HG03457 (cell line): ENCODE measurements around the gene CYTH1.
"Not testable (repeated sequence)": the region's sequence is repeated elsewhere in the genome, so short reads cannot be mapped to it uniquely, and the experiment has no call there.

Experiments used
- ATAC-seq: cut with Tn5 transposase; IDR thresholded peaks from one replicate; pipeline ENCODE4 v1.9.1; 2021; ENCODE audit warnings: moderate number of reproducible peaks; ENCODE audit not compliant: unreplicated experiment

CYTH1 gene

GRCh38 chr17:78764871-78765270 lies 17.2 kb downstream of the CYTH1 start:
- ATAC-seq, result no peak

- ATAC-seq, result no peak
These were observed 18.5 kb downstream of the CYTH1 start for GRCh38 chr17:78763561-78763960.

GRCh38 chr17:78761789-78762406 lies 20.2 kb downstream of the CYTH1 start:
- no peak for ATAC-seq

GRCh38 chr17:78759969-78760352 lies 22.1 kb downstream of the CYTH1 start:
- ATAC-seq, result no peak

GRCh38 chr17:78759203-78759968 lies 22.7 kb downstream of the CYTH1 start:
- peak; percentile 43 for ATAC-seq

GRCh38 chr17:78753316-78754250 lies 28.5 kb downstream of the CYTH1 start:
- no peak for ATAC-seq

GRCh38 chr17:78751447-78752161 lies 30.5 kb downstream of the CYTH1 start:
- ATAC-seq, result no peak

GRCh38 chr17:78751000-78751399 lies 31.1 kb downstream of the CYTH1 start:
- ATAC-seq, result not testable (repeated sequence)

- no peak for ATAC-seq
These were observed 33.2 kb downstream of the CYTH1 start for GRCh38 chr17:78748730-78749317.

GRCh38 chr17:78748048-78748729 lies 33.9 kb downstream of the CYTH1 start:
- ATAC-seq, result peak; percentile 51

GRCh38 chr17:78747488-78747887 lies 34.6 kb downstream of the CYTH1 start:
- no peak for ATAC-seq

GRCh38 chr17:78746949-78747269 lies 35.2 kb downstream of the CYTH1 start:
- no peak for ATAC-seq

GRCh38 chr17:78746263-78746948 lies 35.7 kb downstream of the CYTH1 start:
- ATAC-seq, result no peak

GRCh38 chr17:78745407-78746088 lies 36.5 kb downstream of the CYTH1 start:
- no peak for ATAC-seq

- no peak for ATAC-seq
These were observed 39.2 kb downstream of the CYTH1 start for GRCh38 chr17:78742901-78743300.

GRCh38 chr17:78741644-78742284 lies 40.3 kb downstream of the CYTH1 start:
- ATAC-seq, result no peak

GRCh38 chr17:78739331-78739931 lies 42.6 kb downstream of the CYTH1 start:
- no peak for ATAC-seq

GRCh38 chr17:78738698-78739097 lies 43.4 kb downstream of the CYTH1 start:
- ATAC-seq, result no peak
